Measurements from ENCODE around the gene NR2C1. TPM values are rescaled to one million over a fixed set of nuclear protein-coding genes. Genes with fewer than 3 reads are reported as not detected.
A peak's percentile ranks its signal among the peaks of the same experiment; 100 is the strongest.
"Not testable (repeated sequence)": the region's sequence is repeated elsewhere in the genome, so short reads cannot be mapped to it uniquely, and the experiment has no call there.

NR2C1 gene
- total RNA-seq, 2 donors from 2014 or later: 45.6 to 92.8 TPM

DNA sequence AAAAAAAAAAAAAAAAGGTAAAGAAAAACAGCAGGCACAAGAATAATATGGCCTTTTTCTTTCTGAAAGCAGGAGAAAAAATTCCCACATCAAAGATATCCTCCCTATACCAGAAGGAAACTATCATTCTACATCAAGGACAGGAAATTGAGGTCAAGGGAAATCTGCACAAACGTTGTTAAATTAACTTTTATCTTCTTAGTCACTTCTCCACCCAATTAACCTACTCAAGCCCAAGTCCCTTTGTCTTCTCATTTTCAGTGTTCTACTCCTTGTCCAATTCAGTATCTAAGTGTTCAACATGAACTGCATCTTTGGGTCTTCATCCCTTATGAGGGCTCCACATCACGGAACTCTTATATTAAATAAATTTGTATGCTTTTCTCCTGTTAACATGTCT is 85.6 kb downstream of the NR2C1 start:
- H3K27me3 ChIP-seq (replicated peaks; ENCODE audit: insufficient read depth): no peaks in the 10 kb centered on the region
- H3K27ac ChIP-seq: no peak overlapping the region
- no peak for DNase-seq (ENCODE audit: low spot score)
- no peaks in the 10 kb centered on the region for H3K9me3 ChIP-seq
- no peaks in the 10 kb centered on the region for H3K4me1 ChIP-seq (ENCODE audit: control insufficient read depth in 1 of 2, low read depth in 2 of 2)
- no peak overlapping the region for H3K4me3 ChIP-seq
- no peaks in the 10 kb centered on the region for H3K36me3 ChIP-seq
- TF ChIP-seq, protein P1, sequence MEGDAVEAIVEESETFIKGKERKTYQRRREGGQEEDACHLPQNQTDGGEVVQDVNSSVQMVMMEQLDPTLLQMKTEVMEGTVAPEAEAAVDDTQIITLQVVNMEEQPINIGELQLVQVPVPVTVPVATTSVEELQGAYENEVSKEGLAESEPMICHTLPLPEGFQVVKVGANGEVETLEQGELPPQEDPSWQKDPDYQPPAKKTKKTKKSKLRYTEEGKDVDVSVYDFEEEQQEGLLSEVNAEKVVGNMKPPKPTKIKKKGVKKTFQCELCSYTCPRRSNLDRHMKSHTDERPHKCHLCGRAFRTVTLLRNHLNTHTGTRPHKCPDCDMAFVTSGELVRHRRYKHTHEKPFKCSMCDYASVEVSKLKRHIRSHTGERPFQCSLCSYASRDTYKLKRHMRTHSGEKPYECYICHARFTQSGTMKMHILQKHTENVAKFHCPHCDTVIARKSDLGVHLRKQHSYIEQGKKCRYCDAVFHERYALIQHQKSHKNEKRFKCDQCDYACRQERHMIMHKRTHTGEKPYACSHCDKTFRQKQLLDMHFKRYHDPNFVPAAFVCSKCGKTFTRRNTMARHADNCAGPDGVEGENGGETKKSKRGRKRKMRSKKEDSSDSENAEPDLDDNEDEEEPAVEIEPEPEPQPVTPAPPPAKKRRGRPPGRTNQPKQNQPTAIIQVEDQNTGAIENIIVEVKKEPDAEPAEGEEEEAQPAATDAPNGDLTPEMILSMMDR (IDR thresholded peaks at IDR 0.05): no peak
- no peak for ATAC-seq (ENCODE audit: insufficient number of reproducible peaks, low FRiP score, low read depth)

- ATAC-seq (ENCODE audit: insufficient number of reproducible peaks, low FRiP score, low read depth) (no peak), DNase-seq (ENCODE audit: low spot score) (no peak)
- no peaks in the 10 kb centered on the region for H3K4me1 ChIP-seq (ENCODE audit: control insufficient read depth in 1 of 2, low read depth in 2 of 2)
Measured at GRCh38 chr12:94987076-94987669, 86.2 kb downstream of the NR2C1 start.

DNA sequence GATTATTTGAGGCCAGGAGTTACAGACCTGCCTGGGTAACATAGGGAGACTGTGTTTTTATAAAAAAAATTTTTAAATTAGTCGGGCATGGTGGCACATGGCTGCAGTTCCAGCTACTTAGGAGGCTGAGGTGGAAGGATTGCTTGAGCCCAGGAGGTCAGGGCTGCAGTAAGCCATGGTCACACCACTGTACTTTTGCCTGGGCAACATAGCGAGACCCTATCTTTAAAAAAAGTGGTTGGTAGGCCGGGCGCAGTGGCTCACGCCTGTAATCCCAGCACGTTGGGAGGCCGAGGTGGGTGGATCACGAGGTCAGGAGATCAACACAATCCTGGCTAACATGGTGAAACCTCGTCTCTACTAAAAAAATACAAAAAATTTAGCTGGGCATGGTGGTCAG is 88.3 kb downstream of the NR2C1 start:
- not testable (repeated sequence) for H3K27me3 ChIP-seq (replicated peaks; ENCODE audit: insufficient read depth); ATAC-seq (ENCODE audit: insufficient number of reproducible peaks, low FRiP score, low read depth); H3K36me3 ChIP-seq; DNase-seq (ENCODE audit: low spot score); H3K4me3 ChIP-seq; H3K27ac ChIP-seq; H3K4me1 ChIP-seq (ENCODE audit: control insufficient read depth in 1 of 2, low read depth in 2 of 2); H3K9me3 ChIP-seq

More at GRCh38 chr12:94987076-94987669, 86.2 kb downstream of the NR2C1 start:
- H3K36me3 ChIP-seq: peaks cover 2% of the 10 kb centered on the region
- TF ChIP-seq, protein P1 (IDR thresholded peaks at IDR 0.05): no peak
- no peak overlapping the region for H3K27ac ChIP-seq
- no peak overlapping the region for H3K4me3 ChIP-seq
- no peaks in the 10 kb centered on the region for H3K9me3 ChIP-seq
- H3K27me3 ChIP-seq (replicated peaks; ENCODE audit: insufficient read depth): no peaks in the 10 kb centered on the region

DNA sequence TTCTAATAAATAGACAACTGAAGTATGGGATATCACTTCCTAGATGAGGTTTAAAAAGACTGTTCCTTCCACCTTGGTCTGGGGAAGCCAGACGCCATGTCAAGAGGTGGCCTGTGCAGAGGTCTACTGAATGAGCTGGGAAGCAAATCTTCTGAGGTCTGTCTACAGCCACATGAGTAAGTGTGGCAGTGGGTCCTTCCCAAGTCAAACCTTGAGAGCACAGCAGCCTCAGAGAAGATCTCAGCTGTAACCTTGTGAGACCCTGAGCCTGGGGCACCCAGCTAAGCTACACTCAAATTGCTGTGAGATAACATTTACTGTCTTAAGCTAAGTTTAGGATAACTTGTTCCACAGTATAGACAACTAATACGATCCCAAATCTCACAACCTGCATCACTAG is 90.1 kb downstream of the NR2C1 start:
- H3K4me1 ChIP-seq (ENCODE audit: control insufficient read depth in 1 of 2, low read depth in 2 of 2): no peaks in the 10 kb centered on the region
- H3K4me3 ChIP-seq: no peak overlapping the region
- peaks cover 2% of the 10 kb centered on the region for H3K36me3 ChIP-seq
- H3K27me3 ChIP-seq (replicated peaks; ENCODE audit: insufficient read depth): no peaks in the 10 kb centered on the region
- no peaks in the 10 kb centered on the region for H3K9me3 ChIP-seq
- H3K27ac ChIP-seq: no peak overlapping the region
- ATAC-seq (ENCODE audit: insufficient number of reproducible peaks, low FRiP score, low read depth): peak; percentile 21
- no peak for DNase-seq (ENCODE audit: low spot score)
- TF ChIP-seq, protein P1 (IDR thresholded peaks at IDR 0.05): no peak

GRCh38 chr12:94982456-94982855 is 91.0 kb downstream of the NR2C1 start:
- TF ChIP-seq, protein P1 (IDR thresholded peaks at IDR 0.05): no peak
- ATAC-seq (ENCODE audit: insufficient number of reproducible peaks, low FRiP score, low read depth) (no peak), DNase-seq (ENCODE audit: low spot score) (no peak)
- Histone ChIP-seq H3K9me3 (no peaks in the 10 kb centered on the region), H3K27ac (no peak overlapping the region), H3K27me3 (replicated peaks; ENCODE audit: insufficient read depth) (no peaks in the 10 kb centered on the region), H3K4me3 (no peak overlapping the region), H3K4me1 (ENCODE audit: control insufficient read depth in 1 of 2, low read depth in 2 of 2) (no peaks in the 10 kb centered on the region), H3K36me3 (peaks cover 2% of the 10 kb centered on the region)

GRCh38 chr12:94980577-94980976 is 92.8 kb downstream of the NR2C1 start:
- H3K36me3 ChIP-seq: peaks cover 2% of the 10 kb centered on the region
- H3K9me3 ChIP-seq: no peaks in the 10 kb centered on the region
- no peak overlapping the region for H3K27ac ChIP-seq
- no peaks in the 10 kb centered on the region for H3K4me1 ChIP-seq (ENCODE audit: control insufficient read depth in 1 of 2, low read depth in 2 of 2)
- TF ChIP-seq, protein P1 (IDR thresholded peaks at IDR 0.05): no peak
- no peaks in the 10 kb centered on the region for H3K27me3 ChIP-seq (replicated peaks; ENCODE audit: insufficient read depth)
- no peak for DNase-seq (ENCODE audit: low spot score)
- no peak overlapping the region for H3K4me3 ChIP-seq
- ATAC-seq (ENCODE audit: insufficient number of reproducible peaks, low FRiP score, low read depth): no peak
